ENCODE measurements around the gene DAG1. TPM values are rescaled to one million over a fixed set of nuclear protein-coding genes. Genes with fewer than 3 reads are reported as not detected.
A peak's percentile ranks its signal among the peaks of the same experiment; 100 is the strongest.

DAG1 gene
- total RNA-seq, 1 donor from 2014 or later: 46.8 TPM

DNA sequence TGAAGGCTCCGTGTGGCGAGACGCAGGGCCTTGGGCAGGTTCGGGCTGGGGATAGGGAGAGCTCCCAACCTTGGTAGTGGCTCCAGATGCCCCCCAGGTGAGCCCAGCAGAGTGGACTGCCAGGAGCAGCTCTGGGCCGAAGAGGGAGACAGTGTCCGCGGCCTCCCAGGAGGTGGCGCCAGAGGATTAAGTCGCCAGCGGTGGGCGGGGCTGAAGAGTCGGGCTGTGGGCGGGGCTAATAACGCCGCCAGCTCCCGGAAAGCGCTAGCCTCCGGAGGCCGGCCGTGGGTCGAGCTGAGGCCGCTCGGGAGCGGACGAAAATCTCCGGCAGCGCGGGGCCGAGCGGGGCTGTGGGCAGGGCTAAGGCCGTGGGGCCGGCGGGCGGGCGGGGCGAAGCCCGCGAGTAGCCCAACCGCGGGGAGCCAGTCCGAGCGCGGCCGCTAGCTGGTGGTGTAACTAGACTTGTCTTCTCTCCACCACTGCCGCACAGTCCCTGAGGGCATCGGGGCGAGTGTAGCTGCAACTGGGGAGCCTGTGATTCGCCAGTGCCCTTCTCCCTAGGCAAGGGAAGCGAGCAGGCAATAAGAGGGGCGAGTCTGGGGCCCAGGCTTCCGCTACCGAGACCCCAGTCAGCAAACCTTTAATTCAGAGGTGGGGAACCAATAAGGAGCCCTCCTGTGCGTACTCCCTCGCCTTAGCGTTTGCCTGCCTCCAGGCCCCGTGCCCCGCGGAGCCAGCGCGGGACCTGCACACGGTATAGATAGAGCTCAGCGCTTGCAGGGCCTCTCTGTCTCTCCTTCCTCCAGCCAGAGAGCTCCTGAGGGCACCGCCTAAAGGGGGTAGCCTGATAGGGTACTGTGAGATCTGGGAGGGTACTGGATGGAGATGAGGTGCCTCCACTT, 69.8 kb downstream of the DAG1 start:
- Mint-ChIP-seq H3K36me3 (ENCODE audit: unreplicated experiment) (no peaks in the 10 kb centered on the region), H3K27ac (ENCODE audit: unreplicated experiment) (no peak overlapping the region), H3K4me1 (ENCODE audit: low read depth, unreplicated experiment) (peaks cover 2% of the 10 kb centered on the region), H3K9me3 (ENCODE audit: unreplicated experiment) (no peaks in the 10 kb centered on the region), H3K27me3 (ENCODE audit: unreplicated experiment) (peaks cover 4% of the 10 kb centered on the region), H3K4me3 (ENCODE audit: unreplicated experiment) (peak overlapping the region; percentile 79)
- TF ChIP-seq, protein P1, sequence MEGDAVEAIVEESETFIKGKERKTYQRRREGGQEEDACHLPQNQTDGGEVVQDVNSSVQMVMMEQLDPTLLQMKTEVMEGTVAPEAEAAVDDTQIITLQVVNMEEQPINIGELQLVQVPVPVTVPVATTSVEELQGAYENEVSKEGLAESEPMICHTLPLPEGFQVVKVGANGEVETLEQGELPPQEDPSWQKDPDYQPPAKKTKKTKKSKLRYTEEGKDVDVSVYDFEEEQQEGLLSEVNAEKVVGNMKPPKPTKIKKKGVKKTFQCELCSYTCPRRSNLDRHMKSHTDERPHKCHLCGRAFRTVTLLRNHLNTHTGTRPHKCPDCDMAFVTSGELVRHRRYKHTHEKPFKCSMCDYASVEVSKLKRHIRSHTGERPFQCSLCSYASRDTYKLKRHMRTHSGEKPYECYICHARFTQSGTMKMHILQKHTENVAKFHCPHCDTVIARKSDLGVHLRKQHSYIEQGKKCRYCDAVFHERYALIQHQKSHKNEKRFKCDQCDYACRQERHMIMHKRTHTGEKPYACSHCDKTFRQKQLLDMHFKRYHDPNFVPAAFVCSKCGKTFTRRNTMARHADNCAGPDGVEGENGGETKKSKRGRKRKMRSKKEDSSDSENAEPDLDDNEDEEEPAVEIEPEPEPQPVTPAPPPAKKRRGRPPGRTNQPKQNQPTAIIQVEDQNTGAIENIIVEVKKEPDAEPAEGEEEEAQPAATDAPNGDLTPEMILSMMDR (IDR thresholded peaks at IDR 0.05; ENCODE audit: partially characterized antibody, unreplicated experiment): peak; percentile 77
- DNase-seq: peak; percentile 95

DNA sequence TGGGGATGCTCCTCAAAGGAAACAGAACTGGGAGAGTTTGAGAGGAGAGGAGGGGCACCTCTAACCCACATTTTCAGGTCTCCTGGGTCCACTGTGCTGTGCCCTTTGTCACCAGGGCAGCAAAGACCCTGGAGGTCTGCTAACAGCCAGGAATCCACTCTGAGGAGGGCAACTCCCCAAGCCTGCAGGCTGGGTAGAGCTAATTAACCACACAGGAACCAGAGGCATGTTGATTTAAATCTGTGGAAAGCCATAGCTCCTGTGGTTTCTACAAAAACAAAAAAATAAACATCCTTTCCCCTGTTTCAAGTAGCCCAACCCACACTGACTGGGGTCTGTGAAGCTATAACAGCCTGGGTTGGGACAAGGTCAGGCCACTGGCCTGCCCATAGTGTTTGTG, 82.0 kb downstream of the DAG1 start:
- Mint-ChIP-seq H3K27ac (ENCODE audit: unreplicated experiment) (peak overlapping the region; percentile 75), H3K36me3 (ENCODE audit: unreplicated experiment) (no peaks in the 10 kb centered on the region), H3K27me3 (ENCODE audit: unreplicated experiment) (peaks cover 18% of the 10 kb centered on the region), H3K9me3 (ENCODE audit: unreplicated experiment) (peaks cover 19% of the 10 kb centered on the region), H3K4me3 (ENCODE audit: unreplicated experiment) (peak overlapping the region; percentile 75), H3K4me1 (ENCODE audit: low read depth, unreplicated experiment) (peaks cover 33% of the 10 kb centered on the region)
- no peak for DNase-seq
- TF ChIP-seq, protein P1 (IDR thresholded peaks at IDR 0.05; ENCODE audit: partially characterized antibody, unreplicated experiment): no peak

DNA sequence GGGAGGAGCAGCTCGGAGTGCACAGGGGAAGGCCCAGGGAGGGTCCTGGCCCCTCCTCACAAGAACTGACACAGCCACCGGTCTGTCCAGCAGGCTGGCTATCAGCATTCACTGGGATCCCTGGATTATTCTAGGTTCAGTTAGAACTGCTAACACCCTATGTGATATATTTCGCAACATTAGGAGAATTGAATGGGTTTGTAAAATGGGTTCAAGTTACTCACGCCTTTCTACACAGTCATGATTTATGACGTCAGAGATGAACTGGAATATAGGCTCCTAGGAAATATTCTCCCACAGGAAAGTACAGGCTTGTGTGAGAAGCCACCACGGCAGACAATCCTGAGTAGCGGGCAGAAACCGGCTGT, 83.2 kb downstream of the DAG1 start:
- Mint-ChIP-seq H3K36me3 (ENCODE audit: unreplicated experiment) (no peaks in the 10 kb centered on the region), H3K27ac (ENCODE audit: unreplicated experiment) (peak overlapping the region; percentile 100), H3K4me3 (ENCODE audit: unreplicated experiment) (peak overlapping the region; percentile 97), H3K27me3 (ENCODE audit: unreplicated experiment) (peaks cover 18% of the 10 kb centered on the region), H3K4me1 (ENCODE audit: low read depth, unreplicated experiment) (peaks cover 41% of the 10 kb centered on the region), H3K9me3 (ENCODE audit: unreplicated experiment) (peaks cover 19% of the 10 kb centered on the region)
- no peak for DNase-seq
- TF ChIP-seq, protein P1 (IDR thresholded peaks at IDR 0.05; ENCODE audit: partially characterized antibody, unreplicated experiment): no peak

DNA sequence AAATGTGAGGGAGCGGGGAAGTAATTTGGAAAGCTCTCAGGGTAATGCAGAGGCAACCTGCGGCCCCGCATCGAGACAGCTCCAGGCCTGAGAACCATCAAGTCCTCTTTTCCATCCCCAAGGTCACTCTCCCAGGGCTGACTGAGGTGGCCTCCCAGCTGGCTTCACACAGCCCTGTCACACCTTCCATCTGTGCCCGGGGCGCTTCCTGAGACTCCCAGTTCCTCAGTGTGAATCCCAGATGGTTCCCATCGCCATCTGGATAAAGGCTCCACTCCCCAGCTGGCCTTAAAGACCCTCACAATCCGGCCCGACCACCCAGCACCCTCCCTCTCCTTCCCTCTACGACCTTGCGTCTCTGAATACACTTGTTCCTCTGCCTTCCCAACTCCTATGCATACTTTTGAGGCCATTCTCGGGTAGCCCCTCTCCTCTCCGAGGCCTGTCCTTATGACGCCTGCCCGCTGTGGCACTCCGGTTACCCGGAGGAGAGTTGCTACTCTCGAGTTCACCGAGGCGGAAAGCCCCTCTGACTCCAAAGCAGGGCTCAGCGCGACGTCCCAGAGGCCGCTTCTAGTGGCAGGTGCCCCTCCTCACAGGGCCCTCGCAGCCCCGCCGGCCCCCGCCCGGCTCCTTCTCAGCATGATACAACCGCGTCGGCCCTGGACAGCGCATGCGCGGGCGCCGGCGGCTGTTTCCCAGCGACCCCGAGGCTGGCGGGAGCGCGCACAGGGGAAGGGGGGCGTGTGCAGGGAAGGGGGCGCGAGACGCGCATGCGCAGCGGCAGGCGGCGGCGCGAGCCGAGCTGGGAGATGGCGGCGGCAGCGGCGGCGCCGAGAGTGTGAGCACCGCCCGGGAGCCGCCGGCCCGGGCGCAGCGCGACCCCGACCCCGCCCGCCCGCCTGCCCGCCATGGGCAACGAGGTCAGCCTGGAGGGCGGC, 83.9 kb downstream of the DAG1 start, which contains the start of gene BSN:
TSS of gene BSN (plus strand) at position 786 of the 941 bp plus-strand sequence. CDS start at position 912, 126 bp downstream.
- DNase-seq: peak; percentile 98
- TF ChIP-seq, protein P1 (IDR thresholded peaks at IDR 0.05; ENCODE audit: partially characterized antibody, unreplicated experiment): no peak
- H3K4me1 Mint-ChIP-seq (ENCODE audit: low read depth, unreplicated experiment): peaks cover 45% of the 10 kb centered on the region
- H3K9me3 Mint-ChIP-seq (ENCODE audit: unreplicated experiment): peaks cover 21% of the 10 kb centered on the region
- no peaks in the 10 kb centered on the region for H3K36me3 Mint-ChIP-seq (ENCODE audit: unreplicated experiment)
- H3K27me3 Mint-ChIP-seq (ENCODE audit: unreplicated experiment): peaks cover 18% of the 10 kb centered on the region
- H3K27ac Mint-ChIP-seq (ENCODE audit: unreplicated experiment): peak within 1 kb of the TSS; percentile 100
- peak within 1 kb of the TSS; percentile 97 for H3K4me3 Mint-ChIP-seq (ENCODE audit: unreplicated experiment)

Data from glutamatergic neuron (in vitro differentiated cells).